Fibroblast of the aortic adventitia (primary cell): ENCODE data around the gene ADAMTS20. TPM values are rescaled to one million over a fixed set of nuclear protein-coding genes. Genes with fewer than 3 reads are reported as not detected.
A peak's percentile ranks its signal among the peaks of the same experiment; 100 is the strongest.
"Not testable (repeated sequence)": the region's sequence is repeated elsewhere in the genome, so short reads cannot be mapped to it uniquely, and the experiment has no call there.

ENCODE experiments used
- DNase-seq: peaks from one replicate; pipeline ENCODE4 v3.0.0-alpha.2; 2010; ENCODE audit warnings: low read depth
- H3K4me3 ChIP-seq: 2 replicates; pipeline ENCODE4 v1.5.1; 2011; ENCODE audit warnings: low read depth, mild to moderate bottlenecking, control low read depth, low read length, moderate library complexity
- total RNA-seq: library from RNA; depleted of rRNA; stranded (reverse); fragments of >200 nt; gene quantifications from 2 replicates; pipeline ENCODE4 v1.2.3, GENCODE V29; 2012; ENCODE audit warnings: low replicate concordance
- TF ChIP-seq, protein P1 (sequence below): IDR thresholded peaks from 2 replicates; pipeline ENCODE4 v1.5.1; 2011; ENCODE audit warnings: mild to moderate bottlenecking, low read length, control low read depth, inconsistent platforms; ENCODE audit not compliant: insufficient read depth

ADAMTS20 gene
- total RNA-seq, 1 donor, result not detected

DNA sequence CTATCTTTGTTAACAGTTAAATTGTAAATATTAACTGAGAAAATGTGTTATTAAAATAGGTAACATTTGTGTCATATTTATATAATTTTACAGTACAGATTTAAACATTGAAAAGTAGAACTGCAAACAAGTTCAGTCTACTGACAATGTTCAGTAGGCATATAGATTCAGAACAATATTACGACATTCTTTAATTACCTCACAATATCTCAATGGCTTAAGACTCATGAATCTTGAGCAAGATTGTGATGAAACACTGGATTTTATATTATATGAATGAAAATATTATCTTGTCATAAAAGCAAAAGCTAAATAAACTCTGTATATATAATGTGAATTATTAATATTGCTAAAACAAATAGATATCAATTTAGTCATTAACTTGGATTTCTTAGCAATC lies 194.9 kb downstream of the ADAMTS20 start:
- no peak overlapping the region for H3K4me3 ChIP-seq
- TF ChIP-seq, protein P1, sequence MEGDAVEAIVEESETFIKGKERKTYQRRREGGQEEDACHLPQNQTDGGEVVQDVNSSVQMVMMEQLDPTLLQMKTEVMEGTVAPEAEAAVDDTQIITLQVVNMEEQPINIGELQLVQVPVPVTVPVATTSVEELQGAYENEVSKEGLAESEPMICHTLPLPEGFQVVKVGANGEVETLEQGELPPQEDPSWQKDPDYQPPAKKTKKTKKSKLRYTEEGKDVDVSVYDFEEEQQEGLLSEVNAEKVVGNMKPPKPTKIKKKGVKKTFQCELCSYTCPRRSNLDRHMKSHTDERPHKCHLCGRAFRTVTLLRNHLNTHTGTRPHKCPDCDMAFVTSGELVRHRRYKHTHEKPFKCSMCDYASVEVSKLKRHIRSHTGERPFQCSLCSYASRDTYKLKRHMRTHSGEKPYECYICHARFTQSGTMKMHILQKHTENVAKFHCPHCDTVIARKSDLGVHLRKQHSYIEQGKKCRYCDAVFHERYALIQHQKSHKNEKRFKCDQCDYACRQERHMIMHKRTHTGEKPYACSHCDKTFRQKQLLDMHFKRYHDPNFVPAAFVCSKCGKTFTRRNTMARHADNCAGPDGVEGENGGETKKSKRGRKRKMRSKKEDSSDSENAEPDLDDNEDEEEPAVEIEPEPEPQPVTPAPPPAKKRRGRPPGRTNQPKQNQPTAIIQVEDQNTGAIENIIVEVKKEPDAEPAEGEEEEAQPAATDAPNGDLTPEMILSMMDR, result no peak
- DNase-seq, result no peak

DNA sequence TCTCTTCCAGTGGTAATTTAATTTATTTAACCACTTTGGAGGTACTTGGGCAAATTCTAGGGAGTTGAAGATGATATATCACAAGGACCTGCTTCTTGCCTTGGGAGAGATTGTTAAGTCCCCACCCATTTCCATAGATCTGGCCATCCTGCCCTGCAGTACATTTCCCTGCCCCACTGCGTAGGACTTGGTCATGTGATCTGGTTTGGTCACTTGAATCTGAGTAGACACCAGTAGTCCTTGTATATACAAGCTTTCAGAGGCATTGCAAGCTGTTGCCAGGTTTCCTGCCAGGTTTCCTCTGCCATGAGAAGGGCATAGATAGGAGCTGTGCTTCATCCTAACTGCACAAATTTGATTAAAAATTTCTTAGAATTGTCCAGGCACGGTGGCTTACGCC lies 200.0 kb downstream of the ADAMTS20 start:
- TF ChIP-seq, protein P1, result no peak
- DNase-seq, result no peak
- no peak overlapping the region for H3K4me3 ChIP-seq

DNA sequence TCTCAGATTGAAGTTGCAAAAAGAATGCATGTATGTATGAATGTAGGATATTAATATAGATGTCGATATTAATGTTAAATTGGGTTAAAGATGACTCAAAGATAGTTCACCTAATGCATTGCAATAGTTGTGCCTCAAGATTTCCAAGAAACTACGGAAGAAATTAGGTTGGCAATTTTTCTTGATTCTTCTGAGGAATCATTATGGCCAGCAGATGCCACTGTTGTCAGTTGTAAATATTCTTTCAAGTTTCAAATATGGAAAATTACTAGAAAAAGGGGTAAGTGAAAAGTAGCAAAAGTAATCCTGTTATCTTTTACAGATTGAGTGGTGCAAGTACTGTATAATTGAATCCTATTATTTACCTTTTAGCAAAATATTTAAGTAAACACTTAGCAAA lies 202.1 kb downstream of the ADAMTS20 start:
- no peak for DNase-seq
- TF ChIP-seq, protein P1, result peak; percentile 29
- no peak overlapping the region for H3K4me3 ChIP-seq

DNA sequence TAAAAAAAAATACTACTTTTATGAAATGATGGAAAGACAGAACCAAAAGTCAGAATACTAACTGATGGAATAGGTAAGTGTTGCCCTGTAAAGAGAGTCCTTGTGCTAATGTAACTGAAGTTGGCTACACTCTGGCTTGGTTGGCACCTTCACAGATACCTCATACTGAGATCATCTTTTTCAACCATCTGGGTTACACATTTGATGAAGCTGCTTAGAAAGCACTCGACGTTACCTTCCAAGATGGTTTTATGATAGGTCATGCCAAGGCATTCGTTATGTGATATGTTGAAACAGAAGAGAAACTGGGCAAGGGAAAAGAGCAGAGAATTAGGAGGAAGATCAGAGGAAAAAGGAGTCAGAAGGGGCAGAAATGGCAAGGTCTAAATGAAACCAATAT lies 203.8 kb downstream of the ADAMTS20 start:
- TF ChIP-seq, protein P1, result no peak
- DNase-seq, result no peak
- H3K4me3 ChIP-seq, result no peak overlapping the region

DNA sequence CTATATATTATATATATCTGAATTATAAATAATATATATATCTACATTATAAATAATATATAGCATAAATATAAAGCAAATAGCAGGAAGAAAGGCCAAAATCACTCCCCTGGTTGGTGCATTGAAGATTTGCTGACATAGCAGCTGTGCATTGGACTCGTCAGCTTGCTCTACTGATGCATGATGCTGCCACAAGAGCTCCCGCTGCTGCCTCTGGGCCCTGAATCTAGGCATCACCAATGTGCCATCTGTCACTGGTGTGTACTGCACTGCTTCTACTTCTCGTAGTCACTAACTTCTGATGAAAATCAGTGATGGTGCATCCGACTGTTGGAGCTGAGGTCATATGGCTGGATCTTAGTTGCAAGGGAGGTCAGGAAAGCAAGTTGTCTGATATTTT lies 205.0 kb downstream of the ADAMTS20 start:
- TF ChIP-seq, protein P1, result no peak
- H3K4me3 ChIP-seq, result no peak overlapping the region
- DNase-seq, result no peak

DNA sequence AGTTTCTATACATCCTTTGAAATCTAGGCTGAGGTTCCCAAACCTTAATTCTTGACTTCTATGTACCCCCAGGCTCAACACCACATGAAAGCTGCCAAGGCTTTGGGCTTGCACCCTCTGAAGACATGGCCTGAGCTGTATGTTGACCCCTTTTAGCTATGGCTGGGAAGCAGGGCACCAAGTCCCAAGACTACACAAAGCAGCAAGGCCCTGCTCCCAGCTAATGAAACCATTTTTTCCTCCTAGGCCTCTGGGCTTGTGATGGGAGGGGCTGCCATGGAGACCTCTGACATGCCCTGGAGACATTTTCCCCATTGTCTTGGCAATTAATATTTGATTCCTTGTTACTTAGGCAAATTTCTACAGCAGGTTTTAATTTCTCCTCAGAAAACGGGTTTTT lies 207.0 kb downstream of the ADAMTS20 start:
- no peak overlapping the region for H3K4me3 ChIP-seq
- TF ChIP-seq, protein P1, result no peak
- DNase-seq, result no peak

DNA sequence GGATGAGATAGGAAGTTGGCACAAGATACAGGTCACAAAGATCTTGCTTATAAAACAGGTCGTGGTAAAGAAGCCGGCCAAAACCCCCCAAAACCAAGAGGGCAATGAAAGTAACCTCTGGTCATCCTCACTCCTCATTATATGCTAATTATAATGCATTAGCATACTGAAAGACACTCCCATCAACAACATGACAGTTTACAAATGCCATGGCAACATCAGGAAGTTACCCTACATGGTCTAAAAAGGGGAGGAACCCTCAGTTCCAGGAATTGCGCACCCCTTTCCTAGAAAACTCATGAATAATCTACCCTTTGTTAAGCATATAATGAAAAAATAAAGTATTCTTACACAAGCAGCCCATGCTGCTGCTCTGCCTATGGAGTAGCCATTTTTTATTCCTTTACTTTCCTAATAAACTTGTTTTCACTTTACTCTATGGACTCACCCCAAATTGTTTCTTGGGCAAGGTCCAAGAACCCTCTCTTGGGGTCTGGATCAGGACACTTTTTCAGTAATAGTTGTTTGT lies 210.2 kb downstream of the ADAMTS20 start:
- not testable (repeated sequence) for H3K4me3 ChIP-seq, DNase-seq
